Mesothelial cell of epicardium (in vitro differentiated cells): ENCODE results near the gene COL9A2. TPM values are rescaled to one million over a fixed set of nuclear protein-coding genes. Genes with fewer than 3 reads are reported as not detected.

Experiments
- DNase-seq, 2 experiments: peaks; one replicate each; pipeline ENCODE4 v3.0.0; 2021; ENCODE audit warnings: low spot score in 2 of 2; ENCODE audit not compliant: unreplicated experiment in 2 of 2
- H3K27ac Mint-ChIP-seq: 2 replicates; pipeline ENCODE4 v1.8.0; 2021; ENCODE audit warnings: mixed read lengths
- H3K27me3 Mint-ChIP-seq: 2 replicates; pipeline ENCODE4 v1.8.0; 2021; ENCODE audit warnings: low read depth, mixed read lengths
- H3K36me3 Mint-ChIP-seq: 2 replicates; pipeline ENCODE4 v1.8.0; 2021; ENCODE audit warnings: mixed read lengths
- H3K4me1 Mint-ChIP-seq: 2 replicates; pipeline ENCODE4 v1.8.0; 2021; ENCODE audit warnings: mixed read lengths
- H3K4me3 Mint-ChIP-seq: 2 replicates; pipeline ENCODE4 v1.8.0; 2021; ENCODE audit warnings: mild to moderate bottlenecking, moderate library complexity, mixed read lengths
- H3K9me3 Mint-ChIP-seq: 2 replicates; pipeline ENCODE4 v1.8.0; 2021; ENCODE audit warnings: mixed read lengths
- total RNA-seq: library from RNA; stranded (reverse); gene quantifications from 3 replicates; pipeline ENCODE4 v1.2.1, GENCODE V29; 2021
- TF ChIP-seq, protein P1 (sequence below): fragments of 200-600 bp; sonication (generic); IDR thresholded peaks from one replicate; pipeline ENCODE4 v1.5.0; 2021; ENCODE audit warnings: antibody characterized with exemption; ENCODE audit not compliant: unreplicated experiment

Gene COL9A2
- total RNA-seq, 1 donor from 2014 or later = 50.3 TPM

DNA sequence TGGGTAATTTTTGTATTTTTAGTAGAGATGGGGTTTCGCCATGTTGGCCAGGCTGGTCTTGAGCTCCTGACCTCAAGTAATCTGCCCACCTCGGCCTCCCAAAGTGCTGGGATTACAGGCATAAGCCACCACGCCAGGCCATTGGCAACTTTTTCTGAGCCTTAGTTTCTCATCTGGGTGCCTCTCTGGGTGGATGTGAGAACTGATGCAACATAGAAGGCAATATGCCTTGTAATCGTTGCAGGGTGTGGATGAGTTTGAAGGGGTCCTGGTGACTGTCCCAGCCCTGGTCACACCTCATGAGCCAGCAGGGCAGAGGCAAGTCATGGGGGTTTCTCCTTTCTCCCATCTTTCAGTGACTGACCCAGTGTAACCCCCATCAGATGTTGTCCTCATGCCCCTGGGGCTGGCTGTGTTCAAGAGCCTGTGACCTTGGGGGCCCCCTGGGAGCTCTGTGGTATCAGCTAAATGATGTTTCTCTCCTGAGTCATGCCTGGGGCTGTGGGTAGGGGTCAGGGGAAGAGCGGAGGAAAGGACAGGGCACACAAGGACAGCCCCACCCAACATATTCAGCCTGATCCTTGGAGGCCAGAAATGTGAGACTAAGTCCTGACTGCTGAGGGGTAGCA, 3.6 kb downstream of the COL9A2 start:
- H3K4me1 Mint-ChIP-seq = peaks cover 12% of the 10 kb centered on the region

GRCh38 chr1:40312238-40313205, 4.6 kb downstream of the COL9A2 start:
- no peak overlapping the region for H3K4me3 Mint-ChIP-seq
- no peak for DNase-seq
- H3K27ac Mint-ChIP-seq = no peak overlapping the region
- peaks cover 12% of the 10 kb centered on the region for H3K4me1 Mint-ChIP-seq
- peaks cover 15% of the 10 kb centered on the region for H3K27me3 Mint-ChIP-seq
- no peaks in the 10 kb centered on the region for H3K36me3 Mint-ChIP-seq
- H3K9me3 Mint-ChIP-seq = no peaks in the 10 kb centered on the region
- TF ChIP-seq, protein P1, sequence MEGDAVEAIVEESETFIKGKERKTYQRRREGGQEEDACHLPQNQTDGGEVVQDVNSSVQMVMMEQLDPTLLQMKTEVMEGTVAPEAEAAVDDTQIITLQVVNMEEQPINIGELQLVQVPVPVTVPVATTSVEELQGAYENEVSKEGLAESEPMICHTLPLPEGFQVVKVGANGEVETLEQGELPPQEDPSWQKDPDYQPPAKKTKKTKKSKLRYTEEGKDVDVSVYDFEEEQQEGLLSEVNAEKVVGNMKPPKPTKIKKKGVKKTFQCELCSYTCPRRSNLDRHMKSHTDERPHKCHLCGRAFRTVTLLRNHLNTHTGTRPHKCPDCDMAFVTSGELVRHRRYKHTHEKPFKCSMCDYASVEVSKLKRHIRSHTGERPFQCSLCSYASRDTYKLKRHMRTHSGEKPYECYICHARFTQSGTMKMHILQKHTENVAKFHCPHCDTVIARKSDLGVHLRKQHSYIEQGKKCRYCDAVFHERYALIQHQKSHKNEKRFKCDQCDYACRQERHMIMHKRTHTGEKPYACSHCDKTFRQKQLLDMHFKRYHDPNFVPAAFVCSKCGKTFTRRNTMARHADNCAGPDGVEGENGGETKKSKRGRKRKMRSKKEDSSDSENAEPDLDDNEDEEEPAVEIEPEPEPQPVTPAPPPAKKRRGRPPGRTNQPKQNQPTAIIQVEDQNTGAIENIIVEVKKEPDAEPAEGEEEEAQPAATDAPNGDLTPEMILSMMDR = no peak

More for the DNA sequence above, 3.6 kb downstream of the COL9A2 start:
- no peak for DNase-seq
- Mint-ChIP-seq H3K36me3 (no peaks in the 10 kb centered on the region), H3K27ac (no peak overlapping the region), H3K9me3 (no peaks in the 10 kb centered on the region), H3K27me3 (peaks cover 23% of the 10 kb centered on the region), H3K4me3 (no peak overlapping the region)
- TF ChIP-seq, protein P1 = no peak

DNA sequence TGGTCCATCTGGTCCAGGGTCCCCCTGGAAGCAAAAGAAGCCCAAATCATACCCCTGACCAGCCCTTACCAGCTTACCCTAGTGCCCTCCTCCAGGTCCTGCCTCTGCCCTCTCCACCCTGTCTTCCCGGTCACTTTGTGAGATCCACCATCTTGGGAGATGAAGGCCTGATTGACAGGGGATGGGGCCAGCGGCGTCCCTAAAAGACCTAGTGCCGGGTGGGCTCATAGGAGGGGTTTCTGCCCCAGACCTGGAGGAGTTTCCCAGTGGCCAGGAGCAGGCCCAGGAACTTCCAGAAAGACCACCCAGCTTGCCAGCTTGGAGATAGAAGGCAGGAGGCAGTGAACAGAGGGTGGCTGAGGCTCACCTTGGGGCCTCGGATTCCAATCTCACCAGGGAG, 5.4 kb downstream of the COL9A2 start:
- TF ChIP-seq, protein P1 = no peak
- peaks cover 9% of the 10 kb centered on the region for H3K27me3 Mint-ChIP-seq

DNA sequence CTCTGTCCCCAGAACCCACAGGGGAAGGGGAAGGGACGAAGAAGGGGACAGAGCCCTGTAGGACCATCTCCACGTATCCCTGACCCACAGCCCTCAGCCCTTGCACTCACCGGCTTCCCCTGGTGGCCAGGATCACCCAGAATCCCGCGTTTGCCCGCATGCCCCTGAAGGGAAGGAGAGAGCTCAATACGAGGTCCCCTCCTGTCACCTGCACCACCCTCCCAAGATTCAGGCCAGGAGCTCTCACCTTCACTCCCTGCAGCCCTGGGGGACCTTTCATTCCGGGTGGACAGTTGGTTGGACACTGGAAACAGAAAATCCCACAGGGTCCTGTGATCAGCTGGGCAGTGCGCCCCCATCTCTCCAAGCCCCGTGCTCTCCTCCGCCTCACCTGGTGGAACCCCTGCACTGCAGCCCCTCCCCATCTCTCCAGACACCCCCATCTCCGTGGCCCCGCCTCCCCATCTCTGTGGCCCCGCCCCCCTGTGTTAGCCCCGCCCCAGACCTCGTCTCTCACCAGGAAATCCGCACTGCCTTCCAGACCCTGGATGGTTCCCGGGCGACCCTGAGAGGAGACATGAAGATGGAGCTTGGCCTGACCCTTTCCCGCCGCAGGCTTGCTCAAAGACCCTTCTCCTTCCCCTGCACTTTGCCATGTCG, 6.0 kb downstream of the COL9A2 start:
- no peaks in the 10 kb centered on the region for H3K36me3 Mint-ChIP-seq
- no peak overlapping the region for H3K4me3 Mint-ChIP-seq
- no peak for DNase-seq
- H3K27me3 Mint-ChIP-seq = peaks cover 6% of the 10 kb centered on the region
- no peaks in the 10 kb centered on the region for H3K9me3 Mint-ChIP-seq
- peaks cover 12% of the 10 kb centered on the region for H3K4me1 Mint-ChIP-seq
- TF ChIP-seq, protein P1 = no peak
- H3K27ac Mint-ChIP-seq = no peak overlapping the region

More for the DNA sequence above, 5.4 kb downstream of the COL9A2 start:
- Mint-ChIP-seq H3K9me3 (no peaks in the 10 kb centered on the region), H3K27ac (no peak overlapping the region), H3K36me3 (no peaks in the 10 kb centered on the region), H3K4me1 (peaks cover 12% of the 10 kb centered on the region), H3K4me3 (no peak overlapping the region)
- DNase-seq = no peak

GRCh38 chr1:40310129-40310461, 7.0 kb downstream of the COL9A2 start:
- Mint-ChIP-seq H3K27ac (no peak overlapping the region), H3K27me3 (no peaks in the 10 kb centered on the region), H3K4me3 (no peak overlapping the region), H3K4me1 (peaks cover 8% of the 10 kb centered on the region), H3K36me3 (no peaks in the 10 kb centered on the region), H3K9me3 (no peaks in the 10 kb centered on the region)
- TF ChIP-seq, protein P1 = no peak
- no peak for DNase-seq
